Vagina (tissue), 2 donors: ENCODE measurements around the gene CLDND2. TPM values are rescaled to one million over a fixed set of nuclear protein-coding genes. Genes with fewer than 3 reads are reported as not detected.

Experiments
- DNase-seq, 2 donors: peaks; one replicate each; pipeline ENCODE4 v3.0.0-alpha.2; 2017; ENCODE audit errors: extremely low spot score in 2 of 2
- H3K27ac ChIP-seq: fragments of 200-600 bp; sonication (generic); one replicate; pipeline ENCODE4 v1.5.1; 2019
- H3K27me3 ChIP-seq: fragments of 200-600 bp; sonication (generic); one replicate; pipeline ENCODE4 v1.5.1; 2019
- H3K36me3 ChIP-seq, 2 donors: fragments of 200-600 bp; sonication (generic); one replicate each; pipeline ENCODE4 v1.5.1; 2017 to 2019
- H3K4me1 ChIP-seq: fragments of 200-600 bp; sonication (generic); one replicate; pipeline ENCODE4 v1.5.1; 2019
- H3K4me3 ChIP-seq, 2 donors: fragments of 200-600 bp; sonication (generic); 1 replicate in 1 of 2; 2 replicates in 1 of 2; pipeline ENCODE4 v1.5.1; 2016 to 2019
- H3K9me3 ChIP-seq: fragments of 200-600 bp; sonication (generic); one replicate; pipeline ENCODE4 v1.5.1; 2019
- CTCF ChIP-seq, 3 experiments: fragments of 450-650 bp in 2 of 3; fragments of 200-600 bp in 1 of 3; sonication (generic) in 1 of 3; IDR thresholded peaks; one replicate each; pipeline ENCODE4 v1.5.1; 2017 to 2019; ENCODE audit warnings: antibody characterized with exemption in 3 of 3, mild to moderate bottlenecking in 2 of 3, moderate library complexity in 2 of 3
- POLR2A ChIP-seq, 2 donors: fragments of 450-650 bp; IDR thresholded peaks; one replicate each; pipeline ENCODE4 v1.6.1; 2017; ENCODE audit warnings: antibody characterized with exemption in 2 of 2, mild to moderate bottlenecking in 2 of 2, moderate library complexity in 2 of 2
- POLR2AphosphoS5 ChIP-seq, 2 donors: sonication (generic); formaldehyde crosslinking; IDR thresholded peaks; one replicate each; pipeline ENCODE4 v1.9.0; 2017; ENCODE audit warnings: antibody characterized with exemption in 2 of 2, mild to moderate bottlenecking in 2 of 2, low read depth in 1 of 2; ENCODE audit not compliant: insufficient read depth in 1 of 2
- intact Hi-C: fragments of 100-400 bp; cut with DNase I; formaldehyde crosslinking; loops from one replicate; pipeline ENCODE4 v1.15.1; 2023
- total RNA-seq: library from RNA; depleted of rRNA; stranded (reverse); fragments of >200 nt; gene quantifications from one replicate; pipeline ENCODE4 v1.2.3, GENCODE V29; 2016

CLDND2 gene
- total RNA-seq, 1 donor from 2014 or later, result not detected

- Histone ChIP-seq H3K27me3 (no peaks in the 10 kb centered on the region), H3K4me3 (no peak overlapping the region), H3K4me1 (peaks cover 14% of the 10 kb centered on the region), H3K27ac (no peak overlapping the region), H3K9me3 (no peaks in the 10 kb centered on the region), H3K36me3 (no peaks in the 10 kb centered on the region)
- no peak for TF ChIP-seq POLR2AphosphoS5 (IDR thresholded peaks at IDR 0.05; ENCODE audit: insufficient read depth in 1 of 2, low read depth in 1 of 2)
- no peak for TF ChIP-seq POLR2A (IDR thresholded peaks at IDR 0.05)
- TF ChIP-seq CTCF (IDR thresholded peaks at IDR 0.05), result no peak
- intact Hi-C loops, result loop anchor here (10.0 kb wide), 1 partner anchor 56 kb away; no protein-coding TSS in a partner anchor
- no peak for DNase-seq
Observed at GRCh38 chr19:51391073-51391611, 22.3 kb upstream of the CLDND2 start.

DNA sequence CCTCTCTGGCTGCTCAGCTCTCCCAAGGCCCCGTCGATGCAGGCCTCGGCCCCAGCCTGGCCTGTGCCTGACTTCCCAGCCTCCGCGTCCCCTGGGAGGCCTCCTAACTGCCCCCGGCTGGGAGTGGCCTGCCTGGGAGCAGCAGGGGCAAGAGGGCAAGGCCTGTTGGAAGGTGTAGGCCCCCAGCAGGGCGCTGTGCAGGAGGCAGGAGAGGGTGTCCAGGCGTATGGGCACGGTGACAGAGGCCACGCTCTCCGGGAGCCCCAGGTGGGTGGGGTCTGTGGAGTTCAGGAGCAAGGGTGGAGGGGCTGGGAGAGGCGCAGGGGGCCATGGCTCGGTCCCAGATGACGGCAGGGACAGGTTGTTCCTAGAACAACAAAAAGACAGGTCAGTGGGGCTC is 20.3 kb upstream of the CLDND2 start:
- Histone ChIP-seq H3K27ac (no peak overlapping the region), H3K36me3 (no peaks in the 10 kb centered on the region), H3K4me1 (peaks cover 5% of the 10 kb centered on the region), H3K27me3 (no peaks in the 10 kb centered on the region), H3K4me3 (no peak overlapping the region), H3K9me3 (no peaks in the 10 kb centered on the region)
- intact Hi-C loops, result no loop called here
- TF ChIP-seq CTCF (IDR thresholded peaks at IDR 0.05), result no peak
- no peak for TF ChIP-seq POLR2A (IDR thresholded peaks at IDR 0.05)
- no peak for DNase-seq

DNA sequence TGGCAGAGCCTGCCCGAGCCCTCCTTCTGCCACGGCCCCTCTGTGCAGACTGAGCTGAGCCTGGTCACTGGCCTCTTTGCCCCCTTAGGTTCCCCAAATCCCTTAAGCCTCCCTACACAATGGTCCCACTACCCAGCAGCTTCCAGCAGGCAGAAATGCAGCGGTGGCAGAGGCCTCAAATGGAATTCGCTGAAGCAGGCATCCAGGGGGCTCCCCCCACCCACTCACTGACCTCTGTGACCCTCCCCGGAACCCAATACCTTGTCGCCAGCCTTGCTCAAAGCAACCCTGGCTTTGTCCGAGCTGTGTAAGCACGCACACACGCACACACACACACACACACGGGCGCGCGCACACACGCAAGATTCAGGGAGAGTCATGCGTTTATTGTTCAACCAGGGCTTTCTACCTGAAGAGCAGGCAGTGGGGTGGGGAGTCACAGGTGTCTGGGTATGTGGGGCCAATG is 19.2 kb upstream of the CLDND2 start, which contains the start of gene LIM2:
Gene LIM2 (minus strand): TSS at position 51 of the 466 bp plus-strand sequence. CDS start 531 bp downstream, outside the sequence.
- no peaks in the 10 kb centered on the region for H3K4me1 ChIP-seq
- TF ChIP-seq POLR2A (IDR thresholded peaks at IDR 0.05) (no peak), POLR2AphosphoS5 (IDR thresholded peaks at IDR 0.05; ENCODE audit: insufficient read depth in 1 of 2, low read depth in 1 of 2) (no peak), CTCF (IDR thresholded peaks at IDR 0.05) (no peak)
- DNase-seq, result no peak
- no peaks in the 10 kb centered on the region for H3K36me3 ChIP-seq
- no peaks in the 10 kb centered on the region for H3K9me3 ChIP-seq
- H3K27ac ChIP-seq, result no peak within 1 kb of the TSS
- H3K4me3 ChIP-seq, result no peak within 1 kb of the TSS
- intact Hi-C loops, result no loop called here
- H3K27me3 ChIP-seq, result no peaks in the 10 kb centered on the region

DNA sequence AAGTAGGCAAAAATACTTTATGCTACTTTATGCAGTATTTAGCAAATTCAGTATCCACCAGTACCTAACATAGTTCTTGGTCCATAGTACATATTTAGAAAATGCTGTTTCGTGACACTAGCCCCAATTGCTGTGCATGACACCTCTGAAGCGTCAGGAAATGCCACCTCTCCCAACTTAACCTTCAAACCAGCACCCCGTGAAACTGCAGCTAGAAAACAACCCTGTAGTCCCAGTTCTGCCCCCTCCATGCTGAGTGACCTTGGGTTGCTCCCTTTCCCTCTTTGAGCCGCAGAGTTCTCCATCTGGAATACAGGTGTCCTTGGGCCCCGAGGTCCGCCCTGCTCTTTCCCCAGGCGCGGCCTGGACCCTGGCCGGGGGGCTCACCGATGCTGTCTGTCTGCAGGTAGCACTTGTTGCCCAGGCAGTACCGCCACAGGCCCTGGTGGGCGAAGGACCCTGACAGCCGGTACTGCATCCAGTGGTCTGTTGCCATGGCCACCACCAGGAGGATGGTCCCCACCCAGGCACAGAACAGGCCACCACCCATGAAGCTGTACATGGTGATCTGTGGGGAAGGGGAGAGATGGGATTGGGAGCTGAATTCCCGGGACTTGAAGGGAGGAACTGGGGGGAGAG is 18.2 kb upstream of the CLDND2 start:
- intact Hi-C loops, result no loop called here
- no peak overlapping the region for H3K27ac ChIP-seq

More for the DNA sequence above, 18.2 kb upstream of the CLDND2 start:
- Histone ChIP-seq H3K4me1 (no peaks in the 10 kb centered on the region), H3K9me3 (no peaks in the 10 kb centered on the region), H3K27me3 (no peaks in the 10 kb centered on the region), H3K4me3 (no peak overlapping the region), H3K36me3 (no peaks in the 10 kb centered on the region)
- no peak for TF ChIP-seq POLR2A (IDR thresholded peaks at IDR 0.05)
- no peak for TF ChIP-seq POLR2AphosphoS5 (IDR thresholded peaks at IDR 0.05; ENCODE audit: insufficient read depth in 1 of 2, low read depth in 1 of 2)
- TF ChIP-seq CTCF (IDR thresholded peaks at IDR 0.05), result no peak
- no peak for DNase-seq
